Neural progenitor cell (in vitro differentiated cells): ENCODE measurements around the gene NPFF. TPM values are rescaled to one million over a fixed set of nuclear protein-coding genes. Genes with fewer than 3 reads are reported as not detected.

ENCODE experiments used
- DNase-seq: peaks from one replicate; pipeline ENCODE4 v3.0.0-alpha.2; 2016; ENCODE audit warnings: low spot score
- H2AFZ ChIP-seq: fragments of 200-600 bp; sonication (generic); replicated peaks from 2 replicates; pipeline ENCODE4 v1.6.1; 2016; ENCODE audit warnings: antibody characterized with exemption
- H3F3A ChIP-seq: fragments of 200-600 bp; sonication (generic); 2 replicates; pipeline ENCODE4 v1.6.1; 2016; ENCODE audit warnings: antibody characterized with exemption, low read depth
- H3K27ac ChIP-seq: fragments of 200-600 bp; sonication (generic); 2 replicates; pipeline ENCODE4 v1.5.1; 2016; ENCODE audit warnings: mild to moderate bottlenecking
- H3K27me3 ChIP-seq: fragments of 200-600 bp; sonication (generic); 2 replicates; pipeline ENCODE4 v1.6.1; 2016; ENCODE audit warnings: mild to moderate bottlenecking, moderate library complexity
- H3K36me3 ChIP-seq: fragments of 200-600 bp; sonication (generic); 2 replicates; pipeline ENCODE4 v1.5.1; 2016
- H3K4me1 ChIP-seq: fragments of 200-600 bp; sonication (generic); 2 replicates; pipeline ENCODE4 v1.6.1; 2016; ENCODE audit warnings: mixed run types
- H3K4me2 ChIP-seq: fragments of 200-600 bp; sonication (generic); 2 replicates; pipeline ENCODE4 v1.6.1; 2016
- H3K4me3 ChIP-seq: fragments of 200-600 bp; sonication (generic); 2 replicates; pipeline ENCODE4 v1.5.1; 2016
- H3K79me2 ChIP-seq: fragments of 200-600 bp; sonication (generic); 2 replicates; pipeline ENCODE4 v1.6.1; 2016; ENCODE audit warnings: low read depth
- H3K9ac ChIP-seq: fragments of 200-600 bp; sonication (generic); 2 replicates; pipeline ENCODE4 v1.6.1; 2016
- H3K9me3 ChIP-seq: fragments of 200-600 bp; sonication (generic); 2 replicates; pipeline ENCODE4 v1.5.1; 2016; ENCODE audit warnings: low read depth
- H4K20me1 ChIP-seq: fragments of 200-600 bp; sonication (generic); 2 replicates; pipeline ENCODE4 v1.6.1; 2016; ENCODE audit warnings: low read depth
- H3K27ac Mint-ChIP-seq: 3 replicates; pipeline ENCODE4 v1.8.0; 2021; ENCODE audit warnings: mixed read lengths
- H3K27me3 Mint-ChIP-seq: 2 replicates; pipeline ENCODE4 v1.8.0; 2022; ENCODE audit warnings: low read depth, mild to moderate bottlenecking, inconsistent platforms, moderate library complexity, mixed read lengths; ENCODE audit not compliant: insufficient read depth
- H3K36me3 Mint-ChIP-seq: 3 replicates; pipeline ENCODE4 v1.8.0; 2021; ENCODE audit warnings: mixed read lengths
- H3K4me1 Mint-ChIP-seq: 3 replicates; pipeline ENCODE4 v1.8.0; 2021; ENCODE audit warnings: mixed read lengths
- H3K4me3 Mint-ChIP-seq: 3 replicates; pipeline ENCODE4 v1.8.0; 2021; ENCODE audit warnings: mild to moderate bottlenecking, moderate library complexity, mixed read lengths
- H3K9me3 Mint-ChIP-seq: 3 replicates; pipeline ENCODE4 v1.8.0; 2020; ENCODE audit warnings: mixed read lengths
- CTCF ChIP-seq: fragments of 200-600 bp; sonication (generic); IDR thresholded peaks from 2 replicates; pipeline ENCODE4 v1.5.1; 2017; ENCODE audit warnings: antibody characterized with exemption, mild to moderate bottlenecking
- EZH2 ChIP-seq: fragments of 200-600 bp; sonication (generic); IDR thresholded peaks from 2 replicates; pipeline ENCODE4 v1.6.1; 2017; ENCODE audit warnings: antibody characterized with exemption, mild to moderate bottlenecking, moderate library complexity
- EZH2phosphoT487 ChIP-seq: fragments of 200-600 bp; sonication (generic); IDR thresholded peaks from 2 replicates; pipeline ENCODE4 v1.6.1; 2017; ENCODE audit warnings: antibody characterized with exemption
- total RNA-seq: library from RNA; depleted of rRNA; stranded (reverse); fragments of >200 nt; gene quantifications from 2 replicates; pipeline ENCODE4 v1.2.3, GENCODE V29; 2015; ENCODE audit warnings: low replicate concordance

NPFF gene
- total RNA-seq, 1 donor from 2014 or later, result not detected

- H3K27me3 Mint-ChIP-seq, result peaks cover 6% of the 10 kb centered on the region
- no peaks in the 10 kb centered on the region for H4K20me1 ChIP-seq
- H3K27ac Mint-ChIP-seq, result peak overlapping the region; percentile 42
- H3K9me3 ChIP-seq, result no peaks in the 10 kb centered on the region
- H3K4me1 ChIP-seq, result peaks cover 10% of the 10 kb centered on the region
- H3K36me3 Mint-ChIP-seq, result peaks cover 8% of the 10 kb centered on the region
- no peaks in the 10 kb centered on the region for H3K27me3 ChIP-seq
- TF ChIP-seq EZH2 (no peak), CTCF (no peak), EZH2phosphoT487 (no peak)
- H3F3A ChIP-seq, result peaks cover 11% of the 10 kb centered on the region
- H3K27ac ChIP-seq, result no peak overlapping the region
- DNase-seq, result no peak
- H3K4me2 ChIP-seq, result no peak overlapping the region
- H3K4me3 ChIP-seq, result no peak overlapping the region
- peaks cover 20% of the 10 kb centered on the region for H3K79me2 ChIP-seq
- no peak overlapping the region for H2AFZ ChIP-seq
- no peak overlapping the region for H3K9ac ChIP-seq
- H3K4me3 Mint-ChIP-seq, result no peak overlapping the region
- H3K9me3 Mint-ChIP-seq, result no peaks in the 10 kb centered on the region
- H3K4me1 Mint-ChIP-seq, result peaks cover 13% of the 10 kb centered on the region
- H3K36me3 ChIP-seq, result no peaks in the 10 kb centered on the region
These were observed 1.5 kb downstream of the NPFF start for GRCh38 chr12:53505555-53506449.

GRCh38 chr12:53505086-53505485, 2.2 kb downstream of the NPFF start:
- no peak overlapping the region for H2AFZ ChIP-seq
- H3K4me1 ChIP-seq, result peaks cover 13% of the 10 kb centered on the region
- H3K27ac ChIP-seq, result no peak overlapping the region
- H3F3A ChIP-seq, result peaks cover 14% of the 10 kb centered on the region
- H3K9me3 Mint-ChIP-seq, result no peaks in the 10 kb centered on the region
- no peaks in the 10 kb centered on the region for H3K9me3 ChIP-seq
- peaks cover 8% of the 10 kb centered on the region for H3K36me3 Mint-ChIP-seq
- no peak overlapping the region for H3K4me2 ChIP-seq
- peak overlapping the region; percentile 42 for H3K27ac Mint-ChIP-seq
- peaks cover 14% of the 10 kb centered on the region for H3K4me1 Mint-ChIP-seq
- H3K4me3 ChIP-seq, result no peak overlapping the region
- DNase-seq, result no peak
- no peaks in the 10 kb centered on the region for H3K36me3 ChIP-seq
- no peaks in the 10 kb centered on the region for H4K20me1 ChIP-seq
- H3K27me3 Mint-ChIP-seq, result peaks cover 6% of the 10 kb centered on the region
- peaks cover 22% of the 10 kb centered on the region for H3K79me2 ChIP-seq
- no peak overlapping the region for H3K4me3 Mint-ChIP-seq
- peak overlapping the region; percentile 8 for H3K9ac ChIP-seq
- no peak for TF ChIP-seq EZH2phosphoT487
- H3K27me3 ChIP-seq, result no peaks in the 10 kb centered on the region

GRCh38 chr12:53504004-53504920, 3.0 kb downstream of the NPFF start:
- H3K9me3 Mint-ChIP-seq, result no peaks in the 10 kb centered on the region
- Histone ChIP-seq H3K27me3 (no peaks in the 10 kb centered on the region), H4K20me1 (no peaks in the 10 kb centered on the region), H3K4me3 (no peak overlapping the region), H3F3A (peaks cover 23% of the 10 kb centered on the region), H3K9me3 (no peaks in the 10 kb centered on the region), H3K27ac (no peak overlapping the region), H3K9ac (no peak overlapping the region), H3K79me2 (peaks cover 28% of the 10 kb centered on the region), H3K36me3 (no peaks in the 10 kb centered on the region), H2AFZ (no peak overlapping the region), H3K4me1 (peaks cover 16% of the 10 kb centered on the region), H3K4me2 (no peak overlapping the region)
- TF ChIP-seq EZH2phosphoT487 (no peak), CTCF (no peak), EZH2 (no peak)
- H3K27ac Mint-ChIP-seq, result peak overlapping the region; percentile 32
- H3K4me1 Mint-ChIP-seq, result peaks cover 18% of the 10 kb centered on the region
- no peak for DNase-seq
- peaks cover 8% of the 10 kb centered on the region for H3K36me3 Mint-ChIP-seq
- H3K27me3 Mint-ChIP-seq, result peaks cover 9% of the 10 kb centered on the region
- H3K4me3 Mint-ChIP-seq, result no peak overlapping the region
